ENCODE measurements around the gene DGKD. TPM values are rescaled to one million over a fixed set of nuclear protein-coding genes. Genes with fewer than 3 reads are reported as not detected.

Gene DGKD
- total RNA-seq, 4 donors from 2014 or later = 26.3 to 41.3 (median 30.4) TPM

- ATAC-seq (no peak), DNase-seq (no peak)
- Histone ChIP-seq H3K9me3 (no peaks in the 10 kb centered on the region), H3K4me3 (no peak overlapping the region), H3K36me3 (peaks cover 0 to 2% of the 10 kb centered on the region in 2 donors), H3K27me3 (no peaks in the 10 kb centered on the region), H3K4me1 (peaks cover 24 to 29% of the 10 kb centered on the region in 2 donors), H3K27ac (peak overlapping the region in 3 of 4 donors; percentile 20 to 56 (median 24))
- in situ Hi-C loops (cut with MboI; ENCODE audit: low sequenced_read_pairs in 4 of 4) = no loop called here
- intact Hi-C loops (cut with DNase I; ENCODE audit: low total_unique reads) = no loop called here
- TF ChIP-seq POLR2A (IDR thresholded peaks at IDR 0.05) (no peak), CTCF (IDR thresholded peaks at IDR 0.05 in 4 of 5, conservative IDR thresholded peaks at IDR 0.05 in 1 of 5) (no peak)
Observed at GRCh38 chr2:233385489-233386044, 31.3 kb downstream of the DGKD start.

GRCh38 chr2:233386382-233387041 is 32.2 kb downstream of the DGKD start:
- peaks cover 24 to 29% of the 10 kb centered on the region in 2 donors for H3K4me1 ChIP-seq
- intact Hi-C loops (cut with DNase I; ENCODE audit: low total_unique reads) = no loop called here
- H3K27ac ChIP-seq = peak overlapping the region; percentile 56 to 73 (median 68)

GRCh38 chr2:233387225-233387624 is 32.9 kb downstream of the DGKD start:
- in situ Hi-C loops (cut with MboI; ENCODE audit: low sequenced_read_pairs in 4 of 4) (no loop called here), intact Hi-C loops (cut with DNase I; ENCODE audit: low total_unique reads) (no loop called here)
- Histone ChIP-seq H3K27me3 (no peaks in the 10 kb centered on the region), H3K4me3 (peak overlapping the region in 2 of 4 donors; percentile 5 to 27), H3K36me3 (peaks cover 0 to 16% of the 10 kb centered on the region in 2 donors), H3K4me1 (peaks cover 24 to 29% of the 10 kb centered on the region in 2 donors), H3K9me3 (no peaks in the 10 kb centered on the region), H3K27ac (peak overlapping the region; percentile 56 to 73 (median 68))
- peak in 1 of 2 donors; percentile 15 for ATAC-seq
- no peak for DNase-seq
- no peak for TF ChIP-seq CTCF (IDR thresholded peaks at IDR 0.05 in 4 of 5, conservative IDR thresholded peaks at IDR 0.05 in 1 of 5)
- TF ChIP-seq POLR2A (IDR thresholded peaks at IDR 0.05) = no peak

More at GRCh38 chr2:233386382-233387041, 32.2 kb downstream of the DGKD start:
- peaks cover 0 to 11% of the 10 kb centered on the region in 2 donors for H3K36me3 ChIP-seq
- H3K4me3 ChIP-seq = no peak overlapping the region
- in situ Hi-C loops (cut with MboI; ENCODE audit: low sequenced_read_pairs in 4 of 4) = no loop called here
- no peaks in the 10 kb centered on the region for H3K27me3 ChIP-seq
- no peaks in the 10 kb centered on the region for H3K9me3 ChIP-seq
- ATAC-seq = no peak
- no peak for TF ChIP-seq POLR2A (IDR thresholded peaks at IDR 0.05)
- no peak for TF ChIP-seq CTCF (IDR thresholded peaks at IDR 0.05 in 4 of 5, conservative IDR thresholded peaks at IDR 0.05 in 1 of 5)
- no peak for DNase-seq

- peak overlapping the region; percentile 56 to 73 (median 68) for H3K27ac ChIP-seq
- peak overlapping the region in 2 of 4 donors; percentile 5 to 27 for H3K4me3 ChIP-seq
- no peaks in the 10 kb centered on the region for H3K9me3 ChIP-seq
- no peaks in the 10 kb centered on the region for H3K27me3 ChIP-seq
- H3K4me1 ChIP-seq = peaks cover 24 to 29% of the 10 kb centered on the region in 2 donors
- peaks cover 0 to 17% of the 10 kb centered on the region in 2 donors for H3K36me3 ChIP-seq
- ATAC-seq = peak; percentile 81 to 87
- intact Hi-C loops (cut with DNase I; ENCODE audit: low total_unique reads) = no loop called here
- DNase-seq = peak; percentile 66 to 73
- TF ChIP-seq POLR2A (IDR thresholded peaks at IDR 0.05) = no peak
- TF ChIP-seq CTCF (IDR thresholded peaks at IDR 0.05 in 4 of 5, conservative IDR thresholded peaks at IDR 0.05 in 1 of 5) = no peak
- in situ Hi-C loops (cut with MboI; ENCODE audit: low sequenced_read_pairs in 4 of 4) = no loop called here
Observed at GRCh38 chr2:233387667-233388528, 33.6 kb downstream of the DGKD start.
